Measurements from ENCODE around the gene PYGB.

The PYGB gene

DNA sequence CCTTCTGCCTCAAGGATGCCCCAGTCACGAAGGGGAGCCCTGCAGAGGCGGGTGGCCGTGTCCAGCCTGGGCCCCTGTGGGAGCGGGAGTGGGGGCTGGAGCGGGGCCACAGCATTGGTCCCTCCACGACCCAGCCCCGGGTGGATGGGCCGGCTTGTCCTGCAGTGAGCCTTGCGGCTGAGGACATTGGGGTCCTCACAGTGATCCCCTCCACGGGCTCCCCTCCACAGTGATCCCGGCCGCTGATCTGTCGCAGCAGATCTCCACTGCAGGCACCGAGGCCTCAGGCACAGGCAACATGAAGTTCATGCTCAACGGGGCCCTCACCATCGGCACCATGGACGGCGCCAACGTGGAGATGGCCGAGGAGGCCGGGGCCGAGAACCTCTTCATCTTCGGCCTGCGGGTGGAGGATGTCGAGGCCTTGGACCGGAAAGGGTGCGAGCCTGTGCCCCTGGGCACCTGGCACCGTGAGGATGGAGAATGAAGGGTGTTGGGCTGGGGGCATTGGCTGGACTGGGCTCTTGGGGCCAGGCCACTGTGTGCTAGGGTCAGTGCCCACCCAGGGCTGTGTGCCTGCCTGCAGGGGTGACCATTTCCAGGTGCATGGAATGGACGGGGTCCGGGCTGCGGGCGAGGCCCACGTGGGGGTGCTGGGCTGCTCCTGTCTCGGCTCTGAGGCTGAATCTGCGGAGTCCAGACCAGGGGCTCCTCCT lies 44.4 kb downstream of the PYGB start:
- no peak for ATAC-seq
- TF ChIP-seq, protein P1, sequence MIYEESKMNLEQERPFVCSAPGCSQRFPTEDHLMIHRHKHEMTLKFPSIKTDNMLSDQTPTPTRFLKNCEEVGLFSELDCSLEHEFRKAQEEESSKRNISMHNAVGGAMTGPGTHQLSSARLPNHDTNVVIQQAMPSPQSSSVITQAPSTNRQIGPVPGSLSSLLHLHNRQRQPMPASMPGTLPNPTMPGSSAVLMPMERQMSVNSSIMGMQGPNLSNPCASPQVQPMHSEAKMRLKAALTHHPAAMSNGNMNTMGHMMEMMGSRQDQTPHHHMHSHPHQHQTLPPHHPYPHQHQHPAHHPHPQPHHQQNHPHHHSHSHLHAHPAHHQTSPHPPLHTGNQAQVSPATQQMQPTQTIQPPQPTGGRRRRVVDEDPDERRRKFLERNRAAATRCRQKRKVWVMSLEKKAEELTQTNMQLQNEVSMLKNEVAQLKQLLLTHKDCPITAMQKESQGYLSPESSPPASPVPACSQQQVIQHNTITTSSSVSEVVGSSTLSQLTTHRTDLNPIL (CRISPR knock-in tag; IDR thresholded peaks at IDR 0.05; ENCODE audit: low read depth): no peak
- no peak for TF ChIP-seq ARNTL (CRISPR knock-in tag; IDR thresholded peaks at IDR 0.05; ENCODE audit: borderline replicate concordance, low read depth)
- TF ChIP-seq, protein P2, sequence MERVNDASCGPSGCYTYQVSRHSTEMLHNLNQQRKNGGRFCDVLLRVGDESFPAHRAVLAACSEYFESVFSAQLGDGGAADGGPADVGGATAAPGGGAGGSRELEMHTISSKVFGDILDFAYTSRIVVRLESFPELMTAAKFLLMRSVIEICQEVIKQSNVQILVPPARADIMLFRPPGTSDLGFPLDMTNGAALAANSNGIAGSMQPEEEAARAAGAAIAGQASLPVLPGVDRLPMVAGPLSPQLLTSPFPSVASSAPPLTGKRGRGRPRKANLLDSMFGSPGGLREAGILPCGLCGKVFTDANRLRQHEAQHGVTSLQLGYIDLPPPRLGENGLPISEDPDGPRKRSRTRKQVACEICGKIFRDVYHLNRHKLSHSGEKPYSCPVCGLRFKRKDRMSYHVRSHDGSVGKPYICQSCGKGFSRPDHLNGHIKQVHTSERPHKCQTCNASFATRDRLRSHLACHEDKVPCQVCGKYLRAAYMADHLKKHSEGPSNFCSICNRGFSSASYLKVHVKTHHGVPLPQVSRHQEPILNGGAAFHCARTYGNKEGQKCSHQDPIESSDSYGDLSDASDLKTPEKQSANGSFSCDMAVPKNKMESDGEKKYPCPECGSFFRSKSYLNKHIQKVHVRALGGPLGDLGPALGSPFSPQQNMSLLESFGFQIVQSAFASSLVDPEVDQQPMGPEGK (CRISPR knock-in tag; IDR thresholded peaks at IDR 0.05; ENCODE audit: borderline replicate concordance): no peak
- TF ChIP-seq ESRRG (CRISPR knock-in tag; IDR thresholded peaks at IDR 0.05): no peak
- TF ChIP-seq, protein P3, sequence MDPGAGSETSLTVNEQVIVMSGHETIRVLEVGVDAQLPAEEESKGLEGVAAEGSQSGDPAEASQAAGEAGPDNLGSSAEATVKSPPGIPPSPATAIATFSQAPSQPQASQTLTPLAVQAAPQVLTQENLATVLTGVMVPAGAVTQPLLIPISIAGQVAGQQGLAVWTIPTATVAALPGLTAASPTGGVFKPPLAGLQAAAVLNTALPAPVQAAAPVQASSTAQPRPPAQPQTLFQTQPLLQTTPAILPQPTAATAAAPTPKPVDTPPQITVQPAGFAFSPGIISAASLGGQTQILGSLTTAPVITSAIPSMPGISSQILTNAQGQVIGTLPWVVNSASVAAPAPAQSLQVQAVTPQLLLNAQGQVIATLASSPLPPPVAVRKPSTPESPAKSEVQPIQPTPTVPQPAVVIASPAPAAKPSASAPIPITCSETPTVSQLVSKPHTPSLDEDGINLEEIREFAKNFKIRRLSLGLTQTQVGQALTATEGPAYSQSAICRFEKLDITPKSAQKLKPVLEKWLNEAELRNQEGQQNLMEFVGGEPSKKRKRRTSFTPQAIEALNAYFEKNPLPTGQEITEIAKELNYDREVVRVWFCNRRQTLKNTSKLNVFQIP (CRISPR knock-in tag; IDR thresholded peaks at IDR 0.05; ENCODE audit: borderline replicate concordance, low read depth): no peak
- TF ChIP-seq SNAI2 (CRISPR knock-in tag; IDR thresholded peaks at IDR 0.05): no peak
- TF ChIP-seq ZNF70 (CRISPR knock-in tag; IDR thresholded peaks at IDR 0.05): no peak
- TF ChIP-seq CSDC2 (CRISPR knock-in tag; IDR thresholded peaks at IDR 0.05): no peak
- TF ChIP-seq, protein P4, sequence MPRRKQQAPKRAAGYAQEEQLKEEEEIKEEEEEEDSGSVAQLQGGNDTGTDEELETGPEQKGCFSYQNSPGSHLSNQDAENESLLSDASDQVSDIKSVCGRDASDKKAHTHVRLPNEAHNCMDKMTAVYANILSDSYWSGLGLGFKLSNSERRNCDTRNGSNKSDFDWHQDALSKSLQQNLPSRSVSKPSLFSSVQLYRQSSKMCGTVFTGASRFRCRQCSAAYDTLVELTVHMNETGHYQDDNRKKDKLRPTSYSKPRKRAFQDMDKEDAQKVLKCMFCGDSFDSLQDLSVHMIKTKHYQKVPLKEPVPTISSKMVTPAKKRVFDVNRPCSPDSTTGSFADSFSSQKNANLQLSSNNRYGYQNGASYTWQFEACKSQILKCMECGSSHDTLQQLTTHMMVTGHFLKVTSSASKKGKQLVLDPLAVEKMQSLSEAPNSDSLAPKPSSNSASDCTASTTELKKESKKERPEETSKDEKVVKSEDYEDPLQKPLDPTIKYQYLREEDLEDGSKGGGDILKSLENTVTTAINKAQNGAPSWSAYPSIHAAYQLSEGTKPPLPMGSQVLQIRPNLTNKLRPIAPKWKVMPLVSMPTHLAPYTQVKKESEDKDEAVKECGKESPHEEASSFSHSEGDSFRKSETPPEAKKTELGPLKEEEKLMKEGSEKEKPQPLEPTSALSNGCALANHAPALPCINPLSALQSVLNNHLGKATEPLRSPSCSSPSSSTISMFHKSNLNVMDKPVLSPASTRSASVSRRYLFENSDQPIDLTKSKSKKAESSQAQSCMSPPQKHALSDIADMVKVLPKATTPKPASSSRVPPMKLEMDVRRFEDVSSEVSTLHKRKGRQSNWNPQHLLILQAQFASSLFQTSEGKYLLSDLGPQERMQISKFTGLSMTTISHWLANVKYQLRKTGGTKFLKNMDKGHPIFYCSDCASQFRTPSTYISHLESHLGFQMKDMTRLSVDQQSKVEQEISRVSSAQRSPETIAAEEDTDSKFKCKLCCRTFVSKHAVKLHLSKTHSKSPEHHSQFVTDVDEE (CRISPR knock-in tag; IDR thresholded peaks at IDR 0.05): no peak
- TF ChIP-seq OSR1 (CRISPR knock-in tag; IDR thresholded peaks at IDR 0.05): no peak
- TF ChIP-seq BACH2 (CRISPR knock-in tag; IDR thresholded peaks at IDR 0.05; ENCODE audit: borderline replicate concordance): no peak

DNA sequence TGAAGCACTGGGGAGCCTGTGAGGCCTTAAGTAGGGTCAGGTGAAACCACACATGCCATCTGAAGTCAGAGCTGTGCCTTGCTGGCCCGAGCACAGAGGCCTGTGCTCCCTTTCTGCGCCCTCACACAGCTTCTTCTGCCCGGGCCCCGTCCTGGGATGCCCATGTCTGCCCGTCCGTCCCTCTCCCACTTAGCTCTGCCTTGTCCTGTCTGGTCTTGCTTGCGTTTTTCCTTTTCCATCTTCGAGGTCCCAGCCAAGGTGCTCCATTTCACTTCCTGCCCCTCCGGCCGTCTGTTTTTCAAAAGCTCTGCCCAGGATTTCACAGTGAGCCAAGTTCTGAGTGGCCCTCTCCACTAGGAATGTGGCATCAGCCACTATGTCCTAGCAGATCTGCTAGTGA lies 45.6 kb downstream of the PYGB start:
- TF ChIP-seq ZFP30 (CRISPR knock-in tag; IDR thresholded peaks at IDR 0.05) (no peak), CSDC2 (CRISPR knock-in tag; IDR thresholded peaks at IDR 0.05) (no peak), PPARA (CRISPR knock-in tag; IDR thresholded peaks at IDR 0.05; ENCODE audit: borderline replicate concordance) (no peak), ZFP3 (CRISPR knock-in tag; IDR thresholded peaks at IDR 0.05) (no peak), TCF4 (CRISPR knock-in tag; IDR thresholded peaks at IDR 0.05; ENCODE audit: borderline replicate concordance) (no peak), ARNTL (CRISPR knock-in tag; IDR thresholded peaks at IDR 0.05; ENCODE audit: borderline replicate concordance, low read depth) (no peak), ZNF8 (CRISPR knock-in tag; IDR thresholded peaks at IDR 0.05) (no peak), ZC3H10 (CRISPR knock-in tag; IDR thresholded peaks at IDR 0.05) (no peak), ESRRG (CRISPR knock-in tag; IDR thresholded peaks at IDR 0.05) (no peak), RARB (CRISPR knock-in tag; IDR thresholded peaks at IDR 0.05) (no peak), OSR1 (CRISPR knock-in tag; IDR thresholded peaks at IDR 0.05) (no peak), GLIS3 (CRISPR knock-in tag; IDR thresholded peaks at IDR 0.05) (no peak)
- TF ChIP-seq, protein P5, sequence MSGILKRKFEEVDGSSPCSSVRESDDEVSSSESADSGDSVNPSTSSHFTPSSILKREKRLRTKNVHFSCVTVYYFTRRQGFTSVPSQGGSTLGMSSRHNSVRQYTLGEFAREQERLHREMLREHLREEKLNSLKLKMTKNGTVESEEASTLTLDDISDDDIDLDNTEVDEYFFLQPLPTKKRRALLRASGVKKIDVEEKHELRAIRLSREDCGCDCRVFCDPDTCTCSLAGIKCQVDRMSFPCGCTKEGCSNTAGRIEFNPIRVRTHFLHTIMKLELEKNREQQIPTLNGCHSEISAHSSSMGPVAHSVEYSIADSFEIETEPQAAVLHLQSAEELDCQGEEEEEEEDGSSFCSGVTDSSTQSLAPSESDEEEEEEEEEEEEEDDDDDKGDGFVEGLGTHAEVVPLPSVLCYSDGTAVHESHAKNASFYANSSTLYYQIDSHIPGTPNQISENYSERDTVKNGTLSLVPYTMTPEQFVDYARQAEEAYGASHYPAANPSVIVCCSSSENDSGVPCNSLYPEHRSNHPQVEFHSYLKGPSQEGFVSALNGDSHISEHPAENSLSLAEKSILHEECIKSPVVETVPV (CRISPR knock-in tag; IDR thresholded peaks at IDR 0.05): no peak
- TF ChIP-seq, protein P3 (CRISPR knock-in tag; IDR thresholded peaks at IDR 0.05; ENCODE audit: borderline replicate concordance, low read depth): no peak
- TF ChIP-seq, protein P4 (CRISPR knock-in tag; IDR thresholded peaks at IDR 0.05): no peak
- TF ChIP-seq, protein P2 (CRISPR knock-in tag; IDR thresholded peaks at IDR 0.05; ENCODE audit: borderline replicate concordance): no peak

More for the DNA sequence above, 45.6 kb downstream of the PYGB start:
- ATAC-seq: no peak
